ENCODE results near the gene KCNMA1. TPM values are rescaled to one million over a fixed set of nuclear protein-coding genes. Genes with fewer than 3 reads are reported as not detected.

KCNMA1 gene
- total RNA-seq, 1 donor from 2014 or later, result 20.6 TPM

DNA sequence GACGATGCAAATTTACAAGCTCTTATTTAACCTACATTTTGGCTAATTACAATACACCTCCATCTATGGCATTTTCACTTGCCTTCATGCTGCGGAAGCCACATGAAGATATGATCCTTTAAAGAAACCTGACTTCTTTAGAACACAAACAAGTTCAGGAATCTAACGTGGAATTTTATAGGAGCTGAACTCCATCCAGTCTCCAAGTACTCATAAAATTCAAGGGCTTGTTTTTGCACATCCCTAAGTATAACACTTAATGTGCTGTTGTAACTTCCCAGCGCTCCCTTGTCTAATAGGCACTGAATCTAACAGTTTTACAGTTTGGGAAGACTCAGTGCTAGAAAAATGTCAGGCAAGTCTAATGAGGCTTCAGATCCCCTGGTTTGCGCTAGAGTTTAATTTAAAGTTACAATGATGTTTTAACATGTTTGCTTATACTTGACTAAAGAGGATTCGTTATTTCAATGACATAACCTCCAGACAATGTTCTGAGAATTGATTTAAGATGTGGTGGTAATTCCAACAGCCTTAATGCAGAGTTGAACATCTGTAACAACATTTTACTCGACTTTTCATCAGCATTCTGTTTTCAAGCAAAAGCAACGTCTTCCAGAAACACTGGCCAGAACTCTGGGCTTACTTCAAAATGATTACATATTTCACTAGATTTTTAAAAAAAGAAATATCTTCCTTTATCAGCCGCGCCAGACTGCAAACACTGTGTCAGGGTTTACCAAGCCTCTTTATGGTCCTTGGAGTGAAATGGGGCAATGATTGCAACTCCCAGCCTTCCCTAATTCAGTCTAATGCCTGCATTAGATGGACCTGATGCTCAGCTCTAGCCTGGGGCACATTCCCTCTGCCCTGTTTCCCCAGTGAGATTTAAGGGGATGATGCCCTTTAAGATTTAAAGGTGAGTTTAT is 664.3 kb downstream of the KCNMA1 start:
- no peak for DNase-seq (ENCODE audit: low spot score)

DNA sequence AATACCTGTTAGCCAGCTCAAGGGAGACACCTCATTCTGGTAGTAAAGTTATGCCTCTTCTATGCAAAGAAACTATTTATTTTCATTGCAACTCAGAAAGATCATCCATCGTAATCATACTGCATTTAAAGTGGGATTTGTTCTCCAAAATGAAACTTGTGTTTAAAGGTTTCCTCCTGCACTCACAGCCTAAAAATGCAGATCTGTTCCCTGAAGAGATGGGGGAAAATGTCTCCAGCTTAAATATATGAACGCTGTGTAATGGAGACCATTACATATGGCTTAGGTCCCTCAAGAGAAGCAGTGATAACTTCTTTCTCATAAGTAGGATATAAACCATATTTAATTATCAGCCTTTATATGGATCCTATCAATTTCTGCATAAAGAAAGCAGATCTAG is 665.1 kb downstream of the KCNMA1 start:
- DNase-seq (ENCODE audit: low spot score), result no peak

DNA sequence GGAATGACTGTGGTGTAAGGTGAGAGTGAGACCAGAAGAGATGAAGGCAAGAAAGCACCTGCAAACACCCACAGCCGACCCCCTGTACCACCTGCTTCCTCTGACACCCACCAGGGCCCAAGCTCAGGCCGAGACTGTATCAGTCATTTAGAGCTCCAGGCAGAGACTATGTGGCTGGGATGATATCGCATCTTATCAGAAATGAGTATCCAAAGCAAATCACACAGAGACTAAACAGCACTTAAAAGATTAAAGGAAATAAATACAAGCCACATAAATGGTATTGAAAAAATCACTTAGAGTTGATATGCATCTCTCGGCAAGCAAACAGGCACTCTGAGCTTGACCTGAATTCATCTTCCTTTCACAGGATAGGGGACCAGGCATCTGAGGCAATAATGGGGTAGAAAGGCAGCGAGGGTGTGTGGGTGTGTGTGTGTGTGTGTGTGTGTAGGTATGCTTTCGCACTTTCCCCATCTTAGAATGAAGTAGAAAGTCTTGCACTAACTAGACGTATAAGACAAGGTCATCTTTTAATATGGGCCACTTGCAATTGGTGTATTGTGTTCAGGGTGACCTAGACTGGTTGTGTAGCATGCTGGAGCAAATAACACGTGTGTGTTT is 665.9 kb downstream of the KCNMA1 start:
- DNase-seq (ENCODE audit: low spot score), result no peak

DNA sequence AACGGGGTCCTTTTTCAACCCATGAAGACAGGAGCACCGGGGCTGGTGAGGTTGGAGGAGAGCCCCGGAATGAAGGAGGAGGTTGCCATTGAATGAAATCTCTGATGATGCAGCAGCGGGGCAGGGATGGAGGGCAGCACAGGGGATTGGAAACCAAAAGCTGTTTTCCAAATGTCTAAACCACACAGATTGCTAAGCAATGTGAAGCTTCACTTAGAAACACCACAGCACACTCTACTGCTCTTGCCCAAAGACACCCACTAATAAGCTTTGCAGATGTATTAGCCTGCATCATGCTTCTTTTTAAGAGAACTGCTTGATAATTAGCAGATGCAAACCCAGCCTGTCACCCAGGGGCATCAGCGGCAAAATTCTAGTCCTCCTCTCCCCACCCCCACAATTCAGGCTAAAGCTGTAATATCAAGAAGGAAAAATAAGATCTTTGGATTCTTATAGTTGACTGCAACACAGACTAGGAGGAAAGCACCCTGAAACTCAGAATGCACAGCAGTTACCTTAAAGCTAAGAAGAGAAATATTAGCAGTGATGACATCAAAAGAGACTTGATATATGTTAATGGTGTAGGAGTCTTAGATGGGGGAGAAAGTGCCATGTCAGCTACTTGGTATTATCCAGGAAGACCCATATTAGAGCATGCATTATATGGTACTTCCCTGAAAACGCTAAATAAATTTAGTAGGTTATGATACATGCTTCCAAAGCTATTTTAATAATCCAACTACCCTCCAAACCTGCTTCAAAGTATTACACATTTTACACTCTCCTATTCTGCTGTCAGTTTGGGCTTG is 666.7 kb downstream of the KCNMA1 start:
- no peak for DNase-seq (ENCODE audit: low spot score)

DNA sequence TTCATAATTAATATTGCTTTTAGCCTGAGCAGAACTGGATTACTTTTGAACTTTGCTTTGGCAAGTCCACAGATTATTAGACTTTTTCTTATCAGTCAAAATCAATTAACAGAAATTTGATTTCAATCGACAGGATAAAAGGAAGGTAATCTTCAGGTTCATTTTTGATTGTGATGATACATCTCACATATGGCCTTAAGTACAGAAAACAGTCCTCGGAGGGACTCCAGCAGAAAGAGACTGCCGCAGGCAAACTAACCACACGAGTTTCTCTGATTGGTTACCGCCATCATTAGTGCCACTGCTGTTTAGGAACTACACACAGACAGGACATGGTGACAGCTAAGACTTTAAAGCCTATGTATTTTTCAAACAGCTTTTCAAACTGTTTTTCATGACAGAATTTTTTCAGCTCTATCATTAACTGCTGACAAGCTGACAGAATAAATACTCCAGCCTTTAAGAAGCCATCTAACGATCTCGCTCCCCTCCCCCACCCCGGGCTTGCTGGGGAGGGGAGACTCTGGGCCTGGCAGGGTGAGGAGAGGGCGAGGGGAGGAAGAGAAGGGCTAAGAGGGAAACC is 668.2 kb downstream of the KCNMA1 start:
- DNase-seq (ENCODE audit: low spot score), result no peak

DNA sequence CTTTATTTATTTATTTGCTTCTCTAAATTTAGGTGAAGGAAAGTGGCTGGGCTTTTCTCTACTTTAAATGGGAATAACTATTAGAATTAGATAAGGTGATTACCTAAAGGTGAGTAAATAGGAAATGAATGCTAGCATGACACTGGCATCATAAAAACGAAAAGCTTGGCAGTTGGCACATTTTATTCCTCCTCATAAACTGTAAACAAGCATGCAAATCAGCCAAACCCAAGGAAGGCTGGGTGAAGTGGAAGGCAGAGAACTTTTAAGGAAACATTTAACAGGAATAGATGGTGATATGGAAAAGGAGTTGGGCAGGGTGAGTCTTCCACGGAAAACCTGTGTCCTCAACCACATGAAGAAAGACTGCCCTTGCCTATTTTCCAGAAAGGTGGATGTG is 669.1 kb downstream of the KCNMA1 start:
- no peak for DNase-seq (ENCODE audit: low spot score)

DNA sequence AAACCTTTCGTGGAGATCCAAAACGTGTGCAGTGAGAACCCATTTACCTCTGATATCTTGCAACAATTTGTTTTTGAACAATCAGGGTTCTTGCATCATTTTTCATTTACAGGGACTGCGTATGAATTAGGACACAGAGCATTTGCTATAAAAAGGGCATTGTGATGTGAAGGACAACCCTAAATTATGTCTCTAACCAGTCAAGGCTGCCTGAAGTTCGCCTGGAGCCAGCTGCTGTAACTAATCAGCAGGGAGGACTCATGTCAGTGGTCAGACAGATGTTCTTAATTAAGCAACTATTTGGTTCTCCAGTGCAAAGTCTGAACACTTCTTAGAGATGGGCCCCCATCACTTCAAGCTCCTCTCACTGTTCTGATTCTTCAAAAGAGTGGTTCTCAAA is 674.8 kb downstream of the KCNMA1 start:
- no peak for DNase-seq (ENCODE audit: low spot score)

DNA sequence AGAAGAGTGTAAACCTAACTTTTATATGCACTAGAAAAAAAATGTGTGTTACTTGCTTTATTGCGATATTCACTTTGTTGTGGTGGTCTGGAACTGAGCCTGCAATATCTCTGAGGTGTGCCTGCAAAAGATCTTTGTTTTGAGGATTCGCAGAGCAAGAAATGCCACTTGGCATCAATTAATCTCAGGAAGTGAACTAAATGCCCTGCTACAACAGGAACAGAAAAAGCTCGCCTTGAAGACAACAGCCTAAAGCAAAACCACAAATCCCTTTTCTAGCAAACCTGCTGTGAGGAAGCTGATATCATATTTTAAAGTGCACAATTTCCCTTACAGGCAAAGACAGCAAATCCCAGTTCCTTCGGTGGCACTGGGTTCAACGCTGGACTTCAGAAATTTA is 675.8 kb downstream of the KCNMA1 start:
- DNase-seq (ENCODE audit: low spot score), result no peak

DNA sequence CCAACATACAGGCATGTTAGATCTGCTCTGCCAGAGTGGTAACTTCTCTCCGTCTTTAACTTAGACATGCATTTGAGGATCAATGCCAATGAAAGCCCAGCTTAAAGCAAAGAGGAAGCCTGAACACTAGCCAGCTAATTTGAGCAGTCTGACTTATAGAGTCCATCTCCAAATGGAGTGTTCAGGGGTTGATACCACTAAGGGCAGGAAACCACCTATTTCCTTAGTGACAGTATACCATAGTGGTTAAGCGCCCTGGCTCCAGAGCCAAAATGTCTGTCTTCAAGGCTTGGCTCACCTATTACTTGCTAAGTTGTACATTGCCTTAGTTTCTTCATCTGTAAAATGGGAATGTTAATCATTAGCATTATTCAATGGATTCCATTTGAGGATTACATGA is 678.5 kb downstream of the KCNMA1 start:
- no peak for DNase-seq (ENCODE audit: low spot score)

DNA sequence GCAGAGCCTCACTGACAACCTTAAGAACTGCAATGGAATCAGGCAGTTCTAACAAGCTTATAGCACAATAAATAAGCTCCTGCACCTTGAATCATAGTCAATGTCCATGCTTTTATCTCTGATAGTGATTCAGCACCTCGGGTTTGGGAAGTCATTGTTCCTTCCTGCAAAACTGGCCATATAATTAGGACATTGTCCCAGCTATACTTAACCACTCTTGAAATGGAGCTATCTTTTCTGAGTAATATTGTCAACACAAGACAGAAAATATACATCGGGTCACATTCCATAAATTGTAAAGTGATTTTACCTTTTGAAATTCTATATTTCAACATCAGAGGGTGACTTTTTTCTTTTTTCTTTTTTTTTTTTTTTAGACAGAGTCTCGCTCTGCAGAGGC is 682.8 kb downstream of the KCNMA1 start:
- no peak for DNase-seq (ENCODE audit: low spot score)

DNA sequence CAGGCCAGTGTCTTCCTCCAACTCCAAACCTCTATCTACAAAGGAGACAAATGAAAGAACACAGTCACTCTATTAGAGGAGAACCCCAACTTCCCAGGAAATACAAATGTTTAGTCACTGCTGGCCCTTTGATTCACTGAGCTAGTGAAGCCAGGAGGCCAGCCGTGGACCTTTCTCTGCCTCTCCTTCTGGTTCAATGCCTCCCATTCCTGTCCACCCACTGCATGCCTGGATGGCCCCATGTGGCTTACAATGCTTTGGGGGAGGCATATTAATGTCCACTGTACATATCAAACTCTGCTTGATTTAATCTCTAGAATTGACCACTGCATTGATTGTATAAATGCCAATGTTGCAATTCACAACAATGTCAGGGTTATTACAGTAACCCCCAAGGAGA is 687.3 kb downstream of the KCNMA1 start:
- DNase-seq (ENCODE audit: low spot score), result no peak

DNA sequence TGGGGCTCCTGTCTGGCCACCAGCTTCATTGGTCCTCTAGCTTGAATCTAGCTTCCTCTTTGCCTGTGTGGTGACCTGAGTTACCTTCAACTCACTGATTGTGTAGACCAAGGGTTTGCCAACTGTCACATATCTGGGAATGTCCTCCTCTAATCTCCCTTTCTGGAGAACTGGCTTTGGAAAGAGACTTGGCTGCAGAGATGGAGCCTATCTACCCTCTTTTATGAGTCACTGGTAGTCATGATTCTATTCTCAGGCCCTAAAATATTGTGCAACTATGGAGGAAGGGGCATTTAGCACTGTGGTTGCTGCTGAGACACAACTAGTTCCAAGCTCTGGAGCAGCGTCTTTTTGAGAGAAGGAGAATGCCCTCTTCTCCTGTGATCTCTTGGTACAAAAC is 691.3 kb downstream of the KCNMA1 start:
- no peak for DNase-seq (ENCODE audit: low spot score)

DNA sequence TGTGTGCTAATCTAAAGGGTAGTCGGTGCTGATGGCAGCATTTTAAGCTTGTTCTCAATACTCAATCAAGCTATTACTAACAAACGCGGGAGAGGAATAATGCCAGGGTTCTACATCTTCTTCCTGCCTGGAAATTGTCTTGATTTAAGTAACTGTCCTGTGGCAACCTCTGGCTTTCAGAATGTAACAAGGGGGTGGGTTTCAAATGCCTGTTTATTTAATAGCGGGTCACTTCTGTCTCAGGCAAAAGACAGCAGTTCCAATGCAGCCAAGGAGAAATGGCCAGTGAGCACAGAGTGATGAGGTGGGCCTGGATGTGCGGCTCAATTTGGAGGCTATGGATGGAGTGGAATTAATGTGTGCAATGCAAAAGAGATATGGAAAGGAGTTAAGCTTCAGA is 692.4 kb downstream of the KCNMA1 start:
- DNase-seq (ENCODE audit: low spot score), result no peak

DNA sequence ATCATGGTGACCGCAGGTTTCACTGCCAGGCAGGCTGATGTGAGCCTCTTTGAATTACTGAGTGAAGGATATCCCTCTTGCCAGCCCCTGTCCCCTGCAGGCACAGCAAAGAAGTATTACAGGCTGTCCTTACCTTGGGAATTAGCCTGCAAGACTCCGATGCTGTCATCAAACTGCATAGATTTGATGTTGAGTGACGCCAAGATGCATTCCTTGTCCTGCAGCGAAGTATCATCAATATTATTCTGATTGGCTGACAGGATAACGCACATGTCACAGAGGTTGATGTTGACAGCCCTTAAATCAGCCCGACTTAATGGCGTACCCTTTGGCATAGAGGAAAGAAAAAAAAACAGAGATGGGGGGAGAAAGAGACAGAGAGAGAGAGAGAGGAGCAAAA is 693.0 kb downstream of the KCNMA1 start:
- DNase-seq (ENCODE audit: low spot score), result no peak

DNA sequence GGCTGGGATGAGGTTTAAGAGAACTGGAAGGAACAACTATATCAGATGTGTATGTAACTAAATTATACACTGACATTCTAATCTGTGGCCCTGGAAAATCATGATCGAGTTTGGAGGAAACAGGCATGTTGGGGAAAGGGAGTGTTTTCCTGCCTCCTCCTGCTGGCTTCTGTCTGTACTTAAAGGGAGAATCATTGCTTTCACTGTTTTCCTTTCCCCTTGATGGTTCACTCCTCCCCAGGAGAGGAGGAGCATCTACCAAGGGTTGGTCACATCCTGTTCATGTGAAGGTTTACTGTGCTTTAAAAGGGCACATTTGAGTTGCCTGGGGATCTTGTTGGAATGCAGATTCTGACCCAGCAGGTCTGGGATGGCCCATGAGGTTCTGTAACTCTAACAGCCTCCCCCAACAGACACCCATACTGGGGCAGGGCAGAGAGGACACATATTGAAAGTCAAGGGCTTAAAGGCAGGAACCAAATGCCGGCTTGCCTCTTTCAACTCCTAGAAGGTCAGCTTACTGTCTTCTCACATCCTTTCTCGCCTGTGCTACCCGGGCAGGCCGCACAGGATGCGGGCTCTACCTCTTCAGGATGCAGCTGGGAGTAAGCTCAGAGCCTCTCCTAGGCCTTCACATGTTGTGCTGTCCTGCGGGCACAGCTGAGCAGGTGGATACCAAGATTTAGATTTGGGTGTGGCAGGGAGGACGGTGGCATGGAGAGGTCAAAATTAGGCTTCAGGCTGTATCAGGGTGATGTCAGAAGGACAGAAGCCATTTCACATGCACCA is 694.8 kb downstream of the KCNMA1 start:
- no peak for DNase-seq (ENCODE audit: low spot score)

DNA sequence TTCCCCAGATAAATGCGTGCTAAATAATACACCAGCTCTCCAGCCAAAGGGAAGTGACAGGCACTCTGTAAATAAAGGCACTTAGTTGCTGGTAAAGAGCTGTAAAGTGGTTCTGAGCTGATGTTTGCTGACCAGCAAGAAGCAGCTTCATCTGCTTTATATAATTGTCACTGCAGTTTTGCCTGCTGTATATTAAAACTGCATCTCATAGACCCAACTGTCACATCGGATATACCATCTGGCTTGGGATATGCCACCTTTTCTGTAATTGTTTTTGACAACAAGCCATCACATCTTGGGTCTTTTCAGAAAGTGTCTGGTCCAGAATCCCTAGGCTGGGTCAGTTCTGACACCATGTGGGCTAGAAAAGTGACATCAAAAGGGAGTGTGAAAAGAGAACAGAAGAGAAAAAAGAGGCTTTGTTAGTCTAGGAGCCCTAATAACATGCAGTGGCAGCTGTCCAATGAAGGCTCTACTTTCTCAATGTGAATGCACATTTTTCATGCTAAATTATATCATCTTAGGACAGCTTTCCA is 697.6 kb downstream of the KCNMA1 start:
- no peak for DNase-seq (ENCODE audit: low spot score)

DNA sequence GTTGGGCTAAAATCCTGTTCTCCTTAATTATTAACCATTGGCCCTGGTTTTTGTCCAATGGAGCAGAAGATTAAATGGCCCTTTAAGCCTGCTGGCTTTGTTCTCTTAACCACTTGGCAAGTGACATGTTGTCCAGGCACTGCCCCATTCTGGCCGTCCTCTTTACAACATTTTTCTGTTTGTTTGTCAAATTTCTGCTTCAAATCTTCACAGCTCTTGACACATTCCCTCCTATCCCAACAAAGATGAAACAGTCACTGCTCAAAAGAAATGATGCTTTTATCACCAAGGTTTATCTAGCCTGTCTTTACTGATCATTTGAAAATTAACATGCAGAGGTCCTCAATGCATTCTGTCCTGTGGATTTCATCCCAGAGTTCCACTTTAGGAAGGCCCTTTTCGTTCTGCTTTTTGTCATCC is 700.4 kb downstream of the KCNMA1 start:
- DNase-seq (ENCODE audit: low spot score), result no peak

DNA sequence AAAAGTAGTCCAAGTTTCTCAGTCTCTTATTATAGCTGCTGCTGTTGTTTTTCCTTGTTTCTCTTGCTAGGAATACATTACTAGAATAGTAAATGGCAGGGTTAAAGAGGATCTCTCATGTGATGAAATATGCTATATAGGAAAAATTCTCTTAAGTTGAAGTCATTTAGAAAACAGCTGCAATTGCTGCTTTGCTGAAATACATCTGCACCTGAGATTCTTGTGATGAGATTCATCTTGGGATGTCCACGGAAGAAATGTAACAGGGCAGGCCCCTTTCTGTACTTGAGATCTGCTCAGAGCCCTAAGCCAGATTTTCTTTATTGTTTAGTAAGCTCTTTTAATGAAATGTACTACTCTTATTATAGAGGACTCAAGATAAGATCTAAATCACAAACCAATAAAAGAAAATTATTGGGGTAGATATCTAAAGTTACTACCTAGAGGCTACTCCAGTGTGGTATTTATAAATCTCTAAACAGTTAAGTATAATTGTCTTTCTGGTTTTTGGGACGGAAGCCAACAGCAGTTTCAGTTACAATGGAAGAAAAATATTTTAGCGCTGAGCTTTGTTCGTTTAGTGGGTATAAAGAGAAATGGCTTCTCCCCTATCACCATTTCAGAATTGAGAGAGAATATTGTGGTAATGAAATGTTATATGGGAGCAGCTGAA is 701.5 kb downstream of the KCNMA1 start:
- no peak for DNase-seq (ENCODE audit: low spot score)

DNA sequence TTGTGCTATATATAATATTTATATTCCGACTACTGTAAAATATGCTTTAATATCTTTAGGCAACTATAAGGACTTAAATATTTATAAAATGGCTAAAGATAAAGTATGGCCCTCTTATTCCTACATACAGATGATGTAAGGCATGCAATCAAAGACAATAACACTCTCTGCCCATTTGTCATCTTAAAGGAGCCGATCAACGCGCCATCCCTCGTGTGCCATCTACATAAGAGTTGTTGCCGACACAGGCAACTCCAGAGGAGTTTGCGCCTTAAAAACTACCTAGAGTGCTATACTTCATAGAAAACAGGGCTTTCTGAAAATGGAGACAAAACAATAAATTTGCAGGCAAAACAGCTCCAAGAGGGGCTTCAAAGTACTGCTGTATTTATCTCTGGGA is 709.0 kb downstream of the KCNMA1 start:
- DNase-seq (ENCODE audit: low spot score), result no peak

All from mesenteric fat pad (tissue), 1 donor.